ENCODE results near the gene NEGR1.

The NEGR1 gene

DNA sequence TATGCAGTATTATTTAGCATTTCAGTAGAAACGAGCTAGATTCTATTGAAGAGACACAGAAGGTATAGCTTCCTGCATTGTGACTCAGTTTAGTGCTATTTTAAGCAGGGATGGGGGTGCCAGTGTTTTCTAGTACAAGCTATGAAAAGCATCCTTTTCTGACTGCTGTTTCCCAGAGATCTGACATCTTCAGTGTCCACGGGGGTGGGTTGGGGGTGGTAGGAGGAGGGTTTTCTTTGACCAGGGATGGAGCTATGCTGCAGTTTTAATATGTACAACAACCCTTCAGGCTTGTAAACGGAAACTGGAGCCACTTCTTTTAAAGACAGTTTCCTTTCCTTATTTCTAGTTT, 2.7 kb upstream of the NEGR1 start:
- no peak for TF ChIP-seq CTCF (IDR thresholded peaks at IDR 0.05; ENCODE audit: insufficient read depth, low read depth, low read length, missing control alignments)
- DNase-seq (ENCODE audit: low read depth): no peak
- no peak overlapping the region for H3K4me3 ChIP-seq (ENCODE audit: low read length)

GRCh38 chr1:72284348-72285073, 2.2 kb upstream of the NEGR1 start:
- DNase-seq (ENCODE audit: low read depth): peak; percentile 91
- TF ChIP-seq CTCF (IDR thresholded peaks at IDR 0.05; ENCODE audit: insufficient read depth, low read depth, low read length, missing control alignments): no peak
- H3K4me3 ChIP-seq (ENCODE audit: low read length): peak overlapping the region; percentile 68

- DNase-seq (ENCODE audit: low read depth): peak; percentile 43
- peak overlapping the region; percentile 68 for H3K4me3 ChIP-seq (ENCODE audit: low read length)
- no peak for TF ChIP-seq CTCF (IDR thresholded peaks at IDR 0.05; ENCODE audit: insufficient read depth, low read depth, low read length, missing control alignments)
These were observed 1.7 kb upstream of the NEGR1 start for GRCh38 chr1:72284084-72284347.

GRCh38 chr1:72283307-72284083, 1.2 kb upstream of the NEGR1 start:
- peak; percentile 61 for DNase-seq (ENCODE audit: low read depth)
- H3K4me3 ChIP-seq (ENCODE audit: low read length): peak overlapping the region; percentile 68
- TF ChIP-seq CTCF (IDR thresholded peaks at IDR 0.05; ENCODE audit: insufficient read depth, low read depth, low read length, missing control alignments): no peak

DNA sequence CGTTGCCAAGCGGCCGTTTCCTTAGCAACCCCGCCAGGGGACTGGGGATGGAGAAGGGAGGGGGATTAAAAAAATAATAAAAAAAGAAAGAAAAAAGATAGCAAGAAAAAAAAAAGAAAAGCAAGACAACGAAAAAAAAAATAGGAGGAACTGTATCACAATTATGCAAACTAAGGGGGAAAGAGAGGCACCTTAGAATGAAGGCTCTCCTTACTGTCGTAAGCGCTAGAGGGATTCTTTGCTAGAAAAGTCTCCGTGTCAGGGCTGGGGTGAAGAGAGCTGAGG, 625 bp upstream of the NEGR1 start:
- DNase-seq (ENCODE audit: low read depth): no peak
- H3K4me3 ChIP-seq (ENCODE audit: low read length): peak overlapping the region; percentile 68
- TF ChIP-seq CTCF (IDR thresholded peaks at IDR 0.05; ENCODE audit: insufficient read depth, low read depth, low read length, missing control alignments): no peak

DNA sequence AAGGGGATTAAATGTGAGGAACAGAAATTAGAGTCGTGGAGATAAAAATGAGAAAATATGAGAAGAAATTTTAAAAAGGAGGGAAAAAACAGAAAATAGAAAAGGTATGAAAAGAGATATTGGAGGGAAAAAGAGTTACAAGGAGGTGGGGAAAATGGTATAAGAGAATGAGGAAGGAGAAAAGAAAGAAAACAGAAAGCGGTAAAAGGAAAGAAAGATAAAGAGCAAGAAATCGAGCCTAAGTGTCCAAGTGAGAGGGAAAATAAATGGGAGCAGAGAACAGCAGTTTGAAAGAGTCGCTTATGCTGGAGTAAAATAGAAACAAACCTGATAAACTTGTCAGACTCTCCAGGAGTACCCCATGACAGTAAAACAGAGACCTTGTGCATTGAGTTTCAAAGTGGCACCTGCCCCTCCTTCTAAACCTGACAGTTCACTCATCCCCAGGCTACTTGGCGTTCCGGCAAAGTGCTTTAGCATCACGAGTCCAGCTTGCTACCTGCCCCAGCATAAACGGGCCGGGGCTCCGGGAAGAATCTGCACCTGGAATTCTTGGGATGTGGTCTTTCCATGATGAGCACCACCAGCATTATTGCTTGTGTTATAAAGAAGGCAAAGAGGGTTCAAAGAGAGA, 585 bp downstream of the NEGR1 start:
- no peak for TF ChIP-seq CTCF (IDR thresholded peaks at IDR 0.05; ENCODE audit: insufficient read depth, low read depth, low read length, missing control alignments)
- H3K4me3 ChIP-seq (ENCODE audit: low read length): peak overlapping the region; percentile 31
- peak; percentile 4 for DNase-seq (ENCODE audit: low read depth)
